ENCODE data around the gene PRDX5. TPM values are rescaled to one million over a fixed set of nuclear protein-coding genes. Genes with fewer than 3 reads are reported as not detected.

PRDX5 gene
- polyA plus RNA-seq, 1 donor: 219 TPM

DNA sequence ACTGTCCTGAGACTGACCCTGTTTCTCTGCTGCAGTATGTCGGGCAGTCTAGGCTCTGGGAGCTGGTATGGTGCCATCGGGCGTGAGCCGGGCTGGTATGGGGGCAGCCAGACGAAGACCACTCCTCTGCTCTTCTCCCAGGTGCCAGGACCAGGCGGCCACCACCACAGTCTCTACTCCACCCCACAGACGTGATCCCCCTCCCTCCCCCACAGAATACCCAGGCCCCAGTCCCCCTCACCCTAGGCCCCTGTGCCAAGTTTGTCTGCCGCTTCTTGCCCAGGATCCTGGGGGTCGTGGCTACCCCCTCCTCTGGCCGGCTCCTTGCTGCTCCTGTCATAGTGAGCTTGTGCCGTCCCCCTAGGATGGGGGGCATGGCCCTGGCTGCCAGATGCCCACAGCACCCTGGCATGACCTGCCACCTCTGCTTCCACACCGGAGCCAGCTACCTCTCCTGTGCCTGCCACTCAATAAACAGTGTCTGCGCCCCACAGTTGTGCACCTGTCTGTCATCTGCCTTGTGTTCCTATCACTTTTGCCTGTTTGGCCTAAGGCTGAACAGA is 28.8 kb upstream of the PRDX5 start:
- Histone ChIP-seq H3K36me3 (ENCODE audit: control insufficient read depth, insufficient read depth, low read length) (no peaks in the 10 kb centered on the region), H3K4me1 (ENCODE audit: control insufficient read depth, insufficient read depth, low read length) (peaks cover 10% of the 10 kb centered on the region), H3K4me3 (ENCODE audit: low read length) (no peak overlapping the region), H3K9me3 (ENCODE audit: control insufficient read depth, low read depth, low read length) (no peaks in the 10 kb centered on the region), H3K27ac (ENCODE audit: low read length) (no peak overlapping the region), H3K27me3 (ENCODE audit: control insufficient read depth, insufficient read depth, low read length) (peaks cover 42% of the 10 kb centered on the region)
- WGBS (ENCODE audit: insufficient coverage, low lambda C conversion rate): no CpG with 5 or more reads among the region's 13 CpGs
- no peak for DNase-seq

DNA sequence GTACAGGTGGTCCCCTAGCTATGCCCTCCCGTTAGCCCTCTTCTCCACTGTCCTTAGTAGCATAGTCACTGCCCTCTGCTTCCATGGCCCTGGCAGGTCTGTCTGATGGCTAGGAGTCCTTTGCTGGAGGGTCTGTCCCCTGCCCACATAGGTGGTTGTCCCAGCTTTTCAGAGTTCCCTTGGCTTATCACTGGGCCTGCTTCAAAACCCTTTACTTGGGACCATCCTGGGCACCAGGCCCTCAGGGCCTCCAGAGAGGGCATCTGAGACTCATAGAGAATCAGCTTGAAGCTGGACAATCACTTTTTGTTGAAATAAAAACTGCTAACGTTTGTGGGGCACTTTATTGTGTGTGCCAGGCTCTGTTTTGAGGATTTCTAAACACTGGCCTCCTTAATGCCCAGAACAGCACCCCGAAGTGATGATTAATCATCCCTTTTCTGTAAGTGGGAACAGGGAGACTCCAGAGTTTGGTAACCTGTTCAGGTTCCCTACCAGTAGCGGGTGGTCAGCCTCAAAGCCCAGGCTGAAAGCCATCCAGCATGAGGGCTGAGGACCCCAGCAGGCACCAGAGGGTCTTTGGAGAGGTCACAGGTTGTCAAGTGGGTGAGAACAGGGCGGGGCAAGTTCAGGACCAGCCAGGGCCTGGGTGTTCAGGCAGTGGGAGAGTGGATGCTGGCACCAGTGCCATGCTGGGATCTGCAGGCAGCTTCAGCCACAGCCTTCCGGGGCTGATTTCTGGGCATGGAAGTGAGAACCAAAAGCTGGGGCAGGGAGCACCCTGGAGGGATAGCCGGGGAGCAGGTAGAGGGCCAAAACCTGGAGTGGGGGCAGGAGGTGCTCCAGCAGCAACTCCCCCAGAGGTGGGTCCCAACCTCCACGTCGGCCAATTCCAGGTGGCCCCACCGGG is 27.3 kb upstream of the PRDX5 start:
- Histone ChIP-seq H3K27ac (ENCODE audit: low read length) (no peak overlapping the region), H3K4me3 (ENCODE audit: low read length) (no peak overlapping the region), H3K9me3 (ENCODE audit: control insufficient read depth, low read depth, low read length) (no peaks in the 10 kb centered on the region), H3K27me3 (ENCODE audit: control insufficient read depth, insufficient read depth, low read length) (peaks cover 57% of the 10 kb centered on the region), H3K4me1 (ENCODE audit: control insufficient read depth, insufficient read depth, low read length) (peaks cover 10% of the 10 kb centered on the region), H3K36me3 (ENCODE audit: control insufficient read depth, insufficient read depth, low read length) (no peaks in the 10 kb centered on the region)
- no peak for DNase-seq
- no CpG with 5 or more reads among the region's 10 CpGs for WGBS (ENCODE audit: insufficient coverage, low lambda C conversion rate)

GRCh38 chr11:64291262-64291751 is 26.6 kb upstream of the PRDX5 start, which contains the start of gene KCNK4:
Gene KCNK4, plus strand, starts transcription at chr11:64291302. Its CDS starts 1,717 bp downstream, at chr11:64293019.
- H3K4me3 ChIP-seq (ENCODE audit: low read length): no peak within 1 kb of the TSS
- H3K36me3 ChIP-seq (ENCODE audit: control insufficient read depth, insufficient read depth, low read length): no peaks in the 10 kb centered on the region
- H3K9me3 ChIP-seq (ENCODE audit: control insufficient read depth, low read depth, low read length): no peaks in the 10 kb centered on the region
- H3K4me1 ChIP-seq (ENCODE audit: control insufficient read depth, insufficient read depth, low read length): peaks cover 6% of the 10 kb centered on the region
- DNase-seq: no peak
- H3K27ac ChIP-seq (ENCODE audit: low read length): no peak within 1 kb of the TSS
- peaks cover 64% of the 10 kb centered on the region for H3K27me3 ChIP-seq (ENCODE audit: control insufficient read depth, insufficient read depth, low read length)
- WGBS (ENCODE audit: insufficient coverage, low lambda C conversion rate): no CpG with 5 or more reads among the region's 45 CpGs

- Histone ChIP-seq H3K9me3 (ENCODE audit: control insufficient read depth, low read depth, low read length) (no peaks in the 10 kb centered on the region), H3K36me3 (ENCODE audit: control insufficient read depth, insufficient read depth, low read length) (no peaks in the 10 kb centered on the region), H3K27ac (ENCODE audit: low read length) (no peak overlapping the region), H3K27me3 (ENCODE audit: control insufficient read depth, insufficient read depth, low read length) (peaks cover 70% of the 10 kb centered on the region), H3K4me3 (ENCODE audit: low read length) (no peak overlapping the region), H3K4me1 (ENCODE audit: control insufficient read depth, insufficient read depth, low read length) (peaks cover 3% of the 10 kb centered on the region)
- DNase-seq: no peak
- no CpG with 5 or more reads among the region's 96 CpGs for WGBS (ENCODE audit: insufficient coverage, low lambda C conversion rate)
Measured at GRCh38 chr11:64291752-64292459, 26.0 kb upstream of the PRDX5 start.

DNA sequence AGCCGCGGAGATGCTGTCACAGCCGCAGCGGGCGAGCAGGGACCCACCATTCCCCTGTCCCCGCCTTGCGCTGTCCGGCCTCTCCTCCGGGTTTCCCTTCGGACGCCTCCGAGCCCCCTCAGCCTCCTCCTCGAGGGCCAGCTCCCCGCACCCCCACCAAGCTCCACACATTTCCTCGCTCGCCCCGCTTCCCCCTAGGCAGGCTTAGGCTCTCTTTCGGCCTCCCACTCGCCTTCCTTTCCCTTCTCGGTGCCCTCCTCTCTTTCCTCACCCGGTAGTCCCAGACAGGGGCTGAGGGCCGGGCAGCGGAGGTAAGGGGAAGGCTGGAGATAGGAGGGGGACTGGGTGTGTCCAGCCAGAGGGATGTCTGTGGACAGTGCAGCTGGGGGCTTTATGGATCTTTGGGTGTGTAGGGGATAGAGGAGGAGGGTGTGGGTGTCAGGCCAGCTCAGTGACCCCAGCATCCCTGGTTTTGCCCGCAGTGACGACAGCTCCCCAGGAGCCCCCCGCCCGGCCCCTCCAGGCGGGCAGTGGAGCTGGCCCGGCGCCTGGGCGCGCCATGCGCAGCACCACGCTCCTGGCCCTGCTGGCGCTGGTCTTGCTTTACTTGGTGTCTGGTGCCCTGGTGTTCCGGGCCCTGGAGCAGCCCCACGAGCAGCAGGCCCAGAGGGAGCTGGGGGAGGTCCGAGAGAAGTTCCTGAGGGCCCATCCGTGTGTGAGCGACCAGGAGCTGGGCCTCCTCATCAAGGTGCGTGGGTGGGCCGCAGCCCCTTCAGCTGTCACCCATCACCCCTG is 25.3 kb upstream of the PRDX5 start:
- Histone ChIP-seq H3K27ac (ENCODE audit: low read length) (no peak overlapping the region), H3K36me3 (ENCODE audit: control insufficient read depth, insufficient read depth, low read length) (no peaks in the 10 kb centered on the region), H3K4me1 (ENCODE audit: control insufficient read depth, insufficient read depth, low read length) (peaks cover 3% of the 10 kb centered on the region), H3K9me3 (ENCODE audit: control insufficient read depth, low read depth, low read length) (no peaks in the 10 kb centered on the region), H3K4me3 (ENCODE audit: low read length) (no peak overlapping the region), H3K27me3 (ENCODE audit: control insufficient read depth, insufficient read depth, low read length) (peaks cover 78% of the 10 kb centered on the region)
- DNase-seq: no peak
- WGBS (ENCODE audit: insufficient coverage, low lambda C conversion rate): no CpG with 5 or more reads among the region's 42 CpGs

DNA sequence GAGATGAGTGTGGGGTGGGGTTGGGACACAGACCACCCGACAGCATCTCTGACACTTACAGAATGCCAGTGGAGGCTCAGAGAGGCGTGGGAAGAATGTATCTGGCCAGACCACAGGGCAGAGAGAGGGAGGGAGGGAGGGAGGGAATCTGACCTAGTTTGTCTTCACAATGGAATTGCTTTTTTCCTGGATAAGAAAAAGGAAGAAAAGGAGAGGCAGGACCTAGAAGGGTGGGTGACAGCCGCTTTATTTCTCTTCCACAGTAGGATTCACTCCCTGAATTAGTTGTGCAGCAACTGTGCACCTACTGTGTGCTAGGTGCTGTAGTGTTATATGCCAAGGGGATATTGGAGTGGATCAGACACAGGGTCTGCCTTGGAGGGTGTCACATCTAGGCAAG is 23.1 kb upstream of the PRDX5 start:
- Histone ChIP-seq H3K4me3 (ENCODE audit: low read length) (no peak overlapping the region), H3K27ac (ENCODE audit: low read length) (no peak overlapping the region), H3K36me3 (ENCODE audit: control insufficient read depth, insufficient read depth, low read length) (no peaks in the 10 kb centered on the region), H3K4me1 (ENCODE audit: control insufficient read depth, insufficient read depth, low read length) (peaks cover 7% of the 10 kb centered on the region), H3K27me3 (ENCODE audit: control insufficient read depth, insufficient read depth, low read length) (peaks cover 94% of the 10 kb centered on the region), H3K9me3 (ENCODE audit: control insufficient read depth, low read depth, low read length) (peaks cover under 1% of the 10 kb centered on the region)
- WGBS (ENCODE audit: insufficient coverage, low lambda C conversion rate): 40% methylated on average over 1 of the region's 3 CpGs
- DNase-seq: no peak

- Histone ChIP-seq H3K27ac (ENCODE audit: low read length) (no peak overlapping the region), H3K27me3 (ENCODE audit: control insufficient read depth, insufficient read depth, low read length) (peaks cover 94% of the 10 kb centered on the region), H3K36me3 (ENCODE audit: control insufficient read depth, insufficient read depth, low read length) (no peaks in the 10 kb centered on the region), H3K4me3 (ENCODE audit: low read length) (no peak overlapping the region), H3K9me3 (ENCODE audit: control insufficient read depth, low read depth, low read length) (peaks cover 3% of the 10 kb centered on the region), H3K4me1 (ENCODE audit: control insufficient read depth, insufficient read depth, low read length) (peaks cover 17% of the 10 kb centered on the region)
- WGBS (ENCODE audit: insufficient coverage, low lambda C conversion rate): no CpG with 5 or more reads among the region's 4 CpGs
- DNase-seq: no peak
Measured at GRCh38 chr11:64295760-64296159, 22.2 kb upstream of the PRDX5 start.

GRCh38 chr11:64296236-64296635 is 21.7 kb upstream of the PRDX5 start:
- no peak overlapping the region for H3K4me3 ChIP-seq (ENCODE audit: low read length)
- no CpG with 5 or more reads among the region's 1 CpG for WGBS (ENCODE audit: insufficient coverage, low lambda C conversion rate)

DNA sequence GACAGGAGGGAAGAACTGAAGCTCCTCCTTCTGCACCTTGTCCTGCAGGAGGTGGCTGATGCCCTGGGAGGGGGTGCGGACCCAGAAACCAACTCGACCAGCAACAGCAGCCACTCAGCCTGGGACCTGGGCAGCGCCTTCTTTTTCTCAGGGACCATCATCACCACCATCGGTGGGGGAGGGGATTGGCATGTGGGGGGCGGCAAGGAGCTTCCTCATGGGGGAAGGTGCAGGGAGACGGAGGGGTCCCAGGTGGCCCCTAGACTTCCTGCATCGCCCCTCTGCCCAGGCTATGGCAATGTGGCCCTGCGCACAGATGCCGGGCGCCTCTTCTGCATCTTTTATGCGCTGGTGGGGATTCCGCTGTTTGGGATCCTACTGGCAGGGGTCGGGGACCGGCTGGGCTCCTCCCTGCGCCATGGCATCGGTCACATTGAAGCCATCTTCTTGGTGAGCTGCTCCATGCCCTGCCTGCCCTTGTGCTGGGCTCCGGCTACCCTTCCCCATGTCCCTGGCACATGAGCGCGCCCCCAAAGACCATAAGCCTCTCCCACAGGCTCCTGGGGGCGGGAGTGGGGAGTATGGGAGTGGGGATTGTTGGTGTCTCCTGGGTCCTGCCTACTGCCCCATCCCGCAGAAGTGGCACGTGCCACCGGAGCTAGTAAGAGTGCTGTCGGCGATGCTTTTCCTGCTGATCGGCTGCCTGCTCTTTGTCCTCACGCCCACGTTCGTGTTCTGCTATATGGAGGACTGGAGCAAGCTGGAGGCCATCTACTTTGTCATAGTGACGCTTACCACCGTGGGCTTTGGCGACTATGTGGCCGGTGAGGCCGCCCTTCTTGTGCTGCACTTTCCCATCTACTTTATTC is 20.9 kb upstream of the PRDX5 start:
- Histone ChIP-seq H3K9me3 (ENCODE audit: control insufficient read depth, low read depth, low read length) (peaks cover 3% of the 10 kb centered on the region), H3K4me1 (ENCODE audit: control insufficient read depth, insufficient read depth, low read length) (peaks cover 19% of the 10 kb centered on the region), H3K36me3 (ENCODE audit: control insufficient read depth, insufficient read depth, low read length) (no peaks in the 10 kb centered on the region), H3K27me3 (ENCODE audit: control insufficient read depth, insufficient read depth, low read length) (peaks cover 97% of the 10 kb centered on the region), H3K27ac (ENCODE audit: low read length) (no peak overlapping the region), H3K4me3 (ENCODE audit: low read length) (no peak overlapping the region)
- WGBS (ENCODE audit: insufficient coverage, low lambda C conversion rate): no CpG with 5 or more reads among the region's 34 CpGs
- DNase-seq: no peak

More at GRCh38 chr11:64296236-64296635, 21.7 kb upstream of the PRDX5 start:
- Histone ChIP-seq H3K9me3 (ENCODE audit: control insufficient read depth, low read depth, low read length) (peaks cover 3% of the 10 kb centered on the region), H3K27ac (ENCODE audit: low read length) (no peak overlapping the region), H3K27me3 (ENCODE audit: control insufficient read depth, insufficient read depth, low read length) (peaks cover 94% of the 10 kb centered on the region), H3K4me1 (ENCODE audit: control insufficient read depth, insufficient read depth, low read length) (peaks cover 19% of the 10 kb centered on the region), H3K36me3 (ENCODE audit: control insufficient read depth, insufficient read depth, low read length) (no peaks in the 10 kb centered on the region)
- no peak for DNase-seq
